Measurements from ENCODE around the gene CNPY3.

DNA sequence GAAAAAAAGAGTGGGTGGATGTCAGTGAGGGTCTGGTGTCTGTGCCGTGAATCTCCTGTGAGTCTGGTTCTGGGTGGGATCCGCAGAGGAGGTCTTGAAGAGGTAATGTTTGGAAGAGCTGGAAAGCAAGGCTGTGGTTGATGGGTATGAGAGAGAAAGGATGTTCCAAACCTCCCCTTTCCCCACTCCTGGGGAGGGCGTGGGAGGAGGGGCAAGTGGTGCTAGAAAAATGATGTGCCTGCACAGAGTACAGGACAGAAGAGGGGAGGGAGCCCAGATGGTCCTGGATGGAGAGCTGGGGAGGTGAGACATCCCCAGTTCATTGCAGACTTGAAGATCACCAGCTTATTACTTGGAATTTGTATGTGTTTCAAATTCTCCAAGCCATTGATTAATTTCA, 3.1 kb downstream of the CNPY3 start:
- no peak for TF ChIP-seq POLR2A (IDR thresholded peaks at IDR 0.05)
- TF ChIP-seq, protein P1, sequence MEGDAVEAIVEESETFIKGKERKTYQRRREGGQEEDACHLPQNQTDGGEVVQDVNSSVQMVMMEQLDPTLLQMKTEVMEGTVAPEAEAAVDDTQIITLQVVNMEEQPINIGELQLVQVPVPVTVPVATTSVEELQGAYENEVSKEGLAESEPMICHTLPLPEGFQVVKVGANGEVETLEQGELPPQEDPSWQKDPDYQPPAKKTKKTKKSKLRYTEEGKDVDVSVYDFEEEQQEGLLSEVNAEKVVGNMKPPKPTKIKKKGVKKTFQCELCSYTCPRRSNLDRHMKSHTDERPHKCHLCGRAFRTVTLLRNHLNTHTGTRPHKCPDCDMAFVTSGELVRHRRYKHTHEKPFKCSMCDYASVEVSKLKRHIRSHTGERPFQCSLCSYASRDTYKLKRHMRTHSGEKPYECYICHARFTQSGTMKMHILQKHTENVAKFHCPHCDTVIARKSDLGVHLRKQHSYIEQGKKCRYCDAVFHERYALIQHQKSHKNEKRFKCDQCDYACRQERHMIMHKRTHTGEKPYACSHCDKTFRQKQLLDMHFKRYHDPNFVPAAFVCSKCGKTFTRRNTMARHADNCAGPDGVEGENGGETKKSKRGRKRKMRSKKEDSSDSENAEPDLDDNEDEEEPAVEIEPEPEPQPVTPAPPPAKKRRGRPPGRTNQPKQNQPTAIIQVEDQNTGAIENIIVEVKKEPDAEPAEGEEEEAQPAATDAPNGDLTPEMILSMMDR (IDR thresholded peaks at IDR 0.05): no peak

Measured in thyroid gland (tissue), 4 donors.